GM12801 (cell line): ENCODE measurements around the gene PALD1.

Experiments
- TF ChIP-seq, protein P1 (sequence below): IDR thresholded peaks from one replicate; pipeline ENCODE4 v1.5.1; 2011; ENCODE audit warnings: control low read depth; ENCODE audit not compliant: insufficient read length; ENCODE audit errors: extremely low read depth

The PALD1 gene

DNA sequence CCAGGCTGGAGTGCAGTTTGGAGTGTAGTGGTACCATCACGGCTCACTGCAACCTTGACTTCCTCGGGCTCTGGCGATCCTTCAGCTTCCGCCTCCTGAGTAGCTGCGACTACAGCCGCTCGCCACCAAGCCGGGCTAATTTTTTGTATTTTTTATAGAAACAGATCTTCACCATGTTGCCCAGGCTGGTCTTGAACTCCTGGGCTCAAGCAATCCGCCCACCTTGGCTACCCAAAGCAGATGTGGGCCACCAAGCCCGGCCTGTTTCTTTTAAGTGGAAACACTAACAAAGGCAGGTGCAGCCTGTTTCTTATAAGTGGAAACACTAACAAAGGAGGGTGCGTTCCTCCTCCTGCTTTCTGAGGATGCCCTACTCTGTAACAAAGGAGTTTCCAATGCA is 105.8 kb downstream of the PALD1 start:
- TF ChIP-seq, protein P1, sequence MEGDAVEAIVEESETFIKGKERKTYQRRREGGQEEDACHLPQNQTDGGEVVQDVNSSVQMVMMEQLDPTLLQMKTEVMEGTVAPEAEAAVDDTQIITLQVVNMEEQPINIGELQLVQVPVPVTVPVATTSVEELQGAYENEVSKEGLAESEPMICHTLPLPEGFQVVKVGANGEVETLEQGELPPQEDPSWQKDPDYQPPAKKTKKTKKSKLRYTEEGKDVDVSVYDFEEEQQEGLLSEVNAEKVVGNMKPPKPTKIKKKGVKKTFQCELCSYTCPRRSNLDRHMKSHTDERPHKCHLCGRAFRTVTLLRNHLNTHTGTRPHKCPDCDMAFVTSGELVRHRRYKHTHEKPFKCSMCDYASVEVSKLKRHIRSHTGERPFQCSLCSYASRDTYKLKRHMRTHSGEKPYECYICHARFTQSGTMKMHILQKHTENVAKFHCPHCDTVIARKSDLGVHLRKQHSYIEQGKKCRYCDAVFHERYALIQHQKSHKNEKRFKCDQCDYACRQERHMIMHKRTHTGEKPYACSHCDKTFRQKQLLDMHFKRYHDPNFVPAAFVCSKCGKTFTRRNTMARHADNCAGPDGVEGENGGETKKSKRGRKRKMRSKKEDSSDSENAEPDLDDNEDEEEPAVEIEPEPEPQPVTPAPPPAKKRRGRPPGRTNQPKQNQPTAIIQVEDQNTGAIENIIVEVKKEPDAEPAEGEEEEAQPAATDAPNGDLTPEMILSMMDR: no peak

DNA sequence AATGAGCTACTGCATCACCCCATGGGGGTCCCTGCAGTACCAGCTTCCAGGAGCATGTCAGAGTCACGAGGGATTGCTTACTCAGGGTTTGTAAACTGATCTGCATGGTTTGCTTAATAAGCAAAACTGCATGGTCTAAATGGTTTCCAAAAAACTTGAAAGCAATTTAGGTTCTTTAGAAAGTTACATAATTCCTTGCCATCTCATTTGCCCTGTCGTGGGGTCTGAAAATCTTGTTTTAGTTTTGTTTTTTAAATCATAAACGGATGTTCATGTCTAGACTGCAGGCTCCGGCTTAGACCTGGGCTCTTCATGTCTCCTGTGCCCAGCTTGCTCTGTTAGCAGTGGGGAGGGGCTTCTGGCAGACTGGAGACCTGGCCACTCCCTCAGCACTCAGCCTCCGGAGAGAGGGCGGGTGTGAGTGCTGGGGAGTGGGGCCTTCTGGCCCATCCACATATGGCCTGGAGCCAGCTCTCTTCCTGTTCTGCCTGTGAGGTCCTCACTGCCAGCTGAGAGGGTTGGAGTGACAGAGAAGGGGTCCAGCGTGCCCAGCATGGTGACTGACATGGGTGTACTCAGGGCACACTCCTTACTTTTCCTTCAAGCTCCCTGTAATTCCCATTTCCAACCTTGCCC is 106.5 kb downstream of the PALD1 start:
- TF ChIP-seq, protein P1: no peak

DNA sequence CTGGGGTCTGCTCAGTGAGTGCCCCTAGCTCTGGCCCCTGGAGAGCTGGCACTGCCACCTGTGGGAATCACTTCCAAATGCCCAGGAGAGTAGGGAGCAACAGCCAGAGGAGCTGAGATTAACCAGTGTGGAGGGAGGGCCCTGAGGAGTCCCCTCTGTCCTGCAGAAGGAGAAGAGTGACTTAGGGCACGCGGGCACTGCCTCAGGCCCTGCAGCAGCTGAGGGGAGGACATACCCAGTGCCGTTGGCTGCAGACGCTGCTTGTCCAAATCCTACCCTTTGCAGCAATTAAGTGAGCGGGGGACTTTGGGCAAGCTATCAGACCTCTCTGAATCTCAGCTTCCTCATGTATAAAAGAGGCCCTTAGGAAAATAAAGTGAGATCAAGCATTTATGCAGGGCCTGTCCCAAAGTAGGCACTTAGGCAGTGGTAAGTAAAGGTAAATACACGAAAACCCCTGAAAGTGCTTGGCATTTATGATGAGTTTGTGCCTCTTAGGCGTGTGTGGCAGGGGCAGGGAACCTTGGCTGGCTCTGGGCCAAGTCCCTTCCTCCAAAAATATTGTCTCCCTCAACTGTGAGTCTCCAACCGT is 107.1 kb downstream of the PALD1 start:
- TF ChIP-seq, protein P1: no peak

DNA sequence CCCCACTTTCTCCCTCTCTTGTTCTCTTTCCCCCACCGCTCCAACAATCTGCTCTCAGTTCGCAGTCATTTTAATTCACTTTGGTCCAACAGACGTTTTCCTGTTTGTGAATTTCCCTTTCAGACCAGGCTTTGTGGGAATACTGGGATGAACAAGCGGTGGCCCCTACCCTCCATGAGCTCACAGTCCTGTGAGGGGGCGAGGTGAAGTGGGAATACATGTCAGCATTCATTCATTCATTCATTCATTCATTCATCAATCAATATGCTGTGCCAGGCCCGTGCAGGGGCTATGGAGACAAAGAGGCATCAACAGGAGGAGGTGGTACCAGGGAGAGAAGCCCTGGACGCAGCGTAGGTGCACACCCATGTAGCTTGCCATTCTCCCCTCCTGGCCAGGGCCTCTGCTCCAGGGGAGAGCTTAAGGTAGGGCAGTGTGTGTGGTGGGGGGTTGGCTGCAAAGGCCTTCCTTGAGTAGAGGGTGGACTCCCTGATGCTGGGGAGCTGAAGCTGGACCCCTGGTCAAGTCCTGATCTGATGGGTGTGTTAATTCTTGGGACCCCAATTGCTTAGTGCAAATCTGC is 107.9 kb downstream of the PALD1 start:
- TF ChIP-seq, protein P1: no peak

DNA sequence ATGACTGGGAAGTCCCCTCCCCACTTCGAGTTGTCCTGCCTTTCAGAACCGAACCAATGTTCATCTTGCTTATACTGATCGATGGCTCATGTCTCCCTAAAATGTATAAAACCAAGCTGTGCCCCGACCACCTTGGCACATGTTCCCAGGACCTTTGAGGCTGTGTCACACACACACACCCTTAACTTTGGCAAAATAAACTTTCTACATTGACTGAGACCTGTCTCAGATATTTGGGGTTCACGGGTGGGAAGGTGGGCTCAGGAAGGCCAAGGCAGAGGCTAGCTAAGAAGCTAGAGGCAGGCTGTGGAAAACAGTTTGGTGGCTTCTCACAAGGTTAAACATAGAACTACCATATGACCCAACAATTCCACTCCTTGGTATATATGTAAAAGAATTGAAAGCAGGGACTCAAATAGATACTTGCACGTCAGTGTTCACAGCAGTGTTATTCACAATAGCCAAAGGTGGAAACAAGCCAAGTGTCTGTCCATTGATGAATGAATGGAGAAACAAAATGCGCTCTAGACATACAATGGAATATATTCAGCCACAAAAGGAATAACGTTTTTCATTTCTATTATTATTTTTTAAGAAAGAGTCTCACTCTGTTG is 108.6 kb downstream of the PALD1 start:
- TF ChIP-seq, protein P1: no peak

DNA sequence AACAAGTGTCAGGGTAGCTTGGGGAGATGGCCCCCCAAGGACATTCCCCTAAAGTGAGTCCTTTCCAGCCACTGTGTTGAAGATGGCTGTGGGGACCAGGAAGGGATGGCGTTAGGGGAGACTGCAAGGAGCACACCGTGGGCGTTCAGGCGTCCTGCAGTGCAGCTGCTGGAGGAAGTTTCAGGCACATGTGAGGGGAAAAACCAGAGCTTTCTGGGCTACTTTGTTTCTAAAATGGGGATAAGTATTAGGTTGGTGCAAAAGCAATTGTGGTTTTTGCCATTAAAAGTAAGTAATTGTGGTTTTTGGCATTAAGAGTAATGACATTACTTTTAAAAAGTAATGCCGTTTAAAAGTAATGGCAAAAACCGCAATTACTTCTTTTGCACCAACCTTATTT is 109.7 kb downstream of the PALD1 start:
- TF ChIP-seq, protein P1: no peak

DNA sequence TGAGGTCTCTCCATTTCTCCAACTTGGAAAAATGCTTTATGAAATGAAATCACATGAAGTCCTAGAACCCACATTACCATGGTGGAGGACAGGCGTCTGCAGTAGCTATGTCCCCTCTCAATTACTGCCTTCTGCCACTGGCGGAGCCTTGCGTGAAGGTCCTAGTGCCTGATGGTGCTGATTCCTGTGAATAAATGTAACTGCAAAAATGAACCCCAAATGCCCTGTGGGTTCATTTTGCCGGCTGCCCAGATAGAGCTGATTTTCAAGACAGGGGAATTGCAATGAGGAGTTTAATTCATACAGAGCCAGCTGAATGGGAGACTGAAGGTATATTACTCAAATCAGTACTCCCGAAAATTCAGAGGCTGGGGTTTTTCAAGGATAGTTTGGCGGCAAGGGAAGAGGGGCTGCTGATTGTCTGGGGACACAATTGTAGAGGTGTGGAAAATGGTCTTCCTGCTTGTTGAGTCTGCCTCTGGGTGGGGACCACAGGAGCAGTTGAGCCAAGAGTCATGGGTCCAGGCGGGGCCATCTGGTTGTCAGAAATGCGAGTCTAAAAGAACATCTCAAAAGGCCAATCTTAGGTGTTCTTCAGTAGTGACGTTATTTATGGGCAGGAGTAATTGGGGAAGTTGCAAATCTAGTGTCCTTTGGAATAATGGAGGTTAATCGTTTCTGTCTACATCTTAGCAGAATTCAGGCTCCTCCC is 110.4 kb downstream of the PALD1 start:
- TF ChIP-seq, protein P1: no peak
